Right lobe of liver (tissue), 6 donors: ENCODE measurements around the gene CFAP251. TPM values are rescaled to one million over a fixed set of nuclear protein-coding genes. Genes with fewer than 3 reads are reported as not detected.

ENCODE experiments used
- ATAC-seq, 4 donors: fragments of 200-7000 bp; cut with Tn5 transposase; one replicate each; pipeline ENCODE4 v1.9.1; 2020; ENCODE audit warnings: mild to moderate bottlenecking in 4 of 4, moderate library complexity in 4 of 4
- DNase-seq, 3 donors: peaks; one replicate each; pipeline ENCODE4 v3.0.0-alpha.2; 2020
- H3K27ac ChIP-seq, 3 donors: fragments of 200-600 bp; one replicate each; pipeline ENCODE4 v1.8.0; 2022
- H3K27me3 ChIP-seq, 2 donors: fragments of 200-600 bp; one replicate each; pipeline ENCODE4 v1.8.0; 2022
- H3K36me3 ChIP-seq, 4 donors: fragments of 200-600 bp; sonication (generic) in 1 of 4; one replicate each; pipeline versions ENCODE4 v1.5.1 to v1.8.0; 2017 to 2022; ENCODE audit warnings: control low read depth in 1 of 4
- H3K4me1 ChIP-seq, 4 donors: fragments of 200-600 bp; sonication (generic) in 1 of 4; one replicate each; pipeline versions ENCODE4 v1.5.1 to v1.8.0; 2017 to 2022; ENCODE audit warnings: control low read depth in 1 of 4
- H3K4me3 ChIP-seq, 3 donors: fragments of 200-600 bp; one replicate each; pipeline ENCODE4 v1.8.0; 2022
- H3K9me3 ChIP-seq, 4 donors: fragments of 200-600 bp; sonication (generic) in 1 of 4; one replicate each; pipeline versions ENCODE4 v1.5.1 to v1.8.0; 2017 to 2022; ENCODE audit warnings: control low read depth in 1 of 4
- POLR2A ChIP-seq: fragments of 450-650 bp; IDR thresholded peaks from one replicate; pipeline ENCODE4 v1.6.1; 2017; ENCODE audit warnings: antibody characterized with exemption, mild to moderate bottlenecking
- WGBS: methylation state at CpG from one replicate; pipeline ENCODE4 v1.1.6; 2018; ENCODE audit warnings: low coverage, low lambda C conversion rate; ENCODE audit not compliant: insufficient coverage; ENCODE audit errors: missing lambda C conversion rate; 5-methylcytosine and 5-hydroxymethylcytosine counted together
- intact Hi-C, 2 donors: fragments of 100-400 bp; cut with DNase I; formaldehyde crosslinking; loops; one replicate each; pipeline versions ENCODE4 v1.11.2 to v1.14.1; 2022
- total RNA-seq, 6 experiments: library from RNA; depleted of rRNA in 2 of 6; stranded (reverse); fragments of >200 nt in 2 of 6; fragmentation: NEBNext Ultra II Directional in 3 of 6; extraction: Animal tissue kit (Norgen Biotek cat#: 25700) in 3 of 6; gene quantifications; one replicate each; pipeline versions ENCODE4 v1.1.0 to v1.2.4, GENCODE V29; 2016 to 2023
- TF ChIP-seq, protein P1 (sequence below), 4 donors: fragments of 200-600 bp in 3 of 4; fragments of 450-650 bp in 1 of 4; IDR thresholded peaks; one replicate each; pipeline versions ENCODE4 v1.5.1 to v1.8.0; 2016 to 2022; ENCODE audit warnings: antibody characterized with exemption in 4 of 4, mild to moderate bottlenecking in 2 of 4
- donor health status: DM: no; HTN: yes; CAD: no.
- donor health status: DM: no; HTN: no; CAD: no.
- donor health status: DM: no; HTN: no; CAD: no.
- donor health status: DM: no; HTN: yes; CAD: no.
- donor health status: DM: no; HTN: yes; CAD: no.

CFAP251 gene
- total RNA-seq, 6 experiments from 2014 or later: 1.0 to 6.2 (median 2.4) TPM

DNA sequence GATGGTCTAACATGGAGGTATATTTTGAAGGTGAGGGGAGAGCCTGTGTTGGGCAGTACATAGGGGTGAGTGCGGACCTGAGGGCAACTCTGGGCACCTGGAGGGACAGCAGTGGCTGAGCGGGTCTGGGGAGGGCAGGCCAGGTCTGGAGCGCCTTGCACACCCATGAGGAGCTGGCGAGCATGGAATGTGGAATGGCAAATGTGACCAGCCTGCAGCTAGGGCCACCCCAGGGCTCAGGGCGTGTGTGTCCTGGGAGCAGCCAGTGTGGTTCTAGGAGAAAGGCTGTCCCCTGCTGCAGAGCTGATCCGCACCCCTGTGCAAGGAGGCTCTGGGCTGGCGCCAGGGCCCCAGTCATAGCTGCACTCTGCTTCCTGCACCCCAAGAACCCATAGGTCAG lies 127.8 kb downstream of the CFAP251 start:
- Histone ChIP-seq H3K27me3 (no peaks in the 10 kb centered on the region), H3K36me3 (peaks cover 0 to 7% (median under 1%) of the 10 kb centered on the region in 4 donors), H3K4me3 (no peak overlapping the region), H3K4me1 (peaks cover 0 to 14% (median 3%) of the 10 kb centered on the region in 4 donors), H3K9me3 (no peaks in the 10 kb centered on the region), H3K27ac (no peak overlapping the region)
- DNase-seq (no peak), ATAC-seq (peak in 1 of 4 donors; percentile 12)
- 94% methylated on average over 3 of the region's 7 CpGs for WGBS
- intact Hi-C loops: no loop called here
- TF ChIP-seq, protein P1, sequence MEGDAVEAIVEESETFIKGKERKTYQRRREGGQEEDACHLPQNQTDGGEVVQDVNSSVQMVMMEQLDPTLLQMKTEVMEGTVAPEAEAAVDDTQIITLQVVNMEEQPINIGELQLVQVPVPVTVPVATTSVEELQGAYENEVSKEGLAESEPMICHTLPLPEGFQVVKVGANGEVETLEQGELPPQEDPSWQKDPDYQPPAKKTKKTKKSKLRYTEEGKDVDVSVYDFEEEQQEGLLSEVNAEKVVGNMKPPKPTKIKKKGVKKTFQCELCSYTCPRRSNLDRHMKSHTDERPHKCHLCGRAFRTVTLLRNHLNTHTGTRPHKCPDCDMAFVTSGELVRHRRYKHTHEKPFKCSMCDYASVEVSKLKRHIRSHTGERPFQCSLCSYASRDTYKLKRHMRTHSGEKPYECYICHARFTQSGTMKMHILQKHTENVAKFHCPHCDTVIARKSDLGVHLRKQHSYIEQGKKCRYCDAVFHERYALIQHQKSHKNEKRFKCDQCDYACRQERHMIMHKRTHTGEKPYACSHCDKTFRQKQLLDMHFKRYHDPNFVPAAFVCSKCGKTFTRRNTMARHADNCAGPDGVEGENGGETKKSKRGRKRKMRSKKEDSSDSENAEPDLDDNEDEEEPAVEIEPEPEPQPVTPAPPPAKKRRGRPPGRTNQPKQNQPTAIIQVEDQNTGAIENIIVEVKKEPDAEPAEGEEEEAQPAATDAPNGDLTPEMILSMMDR (IDR thresholded peaks at IDR 0.05): no peak
- TF ChIP-seq POLR2A: no peak

DNA sequence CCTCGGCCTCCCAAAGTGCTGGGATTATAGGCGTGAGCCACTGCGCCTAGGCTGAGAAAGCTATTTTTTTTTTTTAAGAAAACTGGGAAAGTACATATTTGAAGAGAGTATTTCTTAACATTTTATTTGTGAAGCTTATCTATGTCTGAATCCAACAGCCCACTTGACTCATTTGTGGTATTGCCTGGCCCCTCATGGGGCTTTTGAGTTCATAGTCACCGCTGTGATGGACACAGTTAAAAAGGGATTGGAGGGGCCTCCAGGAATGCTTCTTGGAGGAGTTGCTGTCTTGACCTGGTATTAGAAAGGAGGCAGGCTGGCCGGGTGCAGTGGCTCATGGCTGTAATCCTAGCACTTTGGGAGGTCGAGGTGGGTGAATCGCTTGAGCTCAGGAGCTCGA lies 129.8 kb downstream of the CFAP251 start:
- Histone ChIP-seq H3K4me3 (no peak overlapping the region), H3K36me3 (peaks cover 0 to 7% (median under 1%) of the 10 kb centered on the region in 4 donors), H3K9me3 (no peaks in the 10 kb centered on the region), H3K27me3 (no peaks in the 10 kb centered on the region), H3K27ac (no peak overlapping the region), H3K4me1 (peaks cover 0 to 22% (median 9%) of the 10 kb centered on the region in 4 donors)
- ATAC-seq (no peak), DNase-seq (no peak)
- intact Hi-C loops: no loop called here
- WGBS: 90% methylated on average over 5 of the region's 8 CpGs
- no peak for TF ChIP-seq POLR2A
- TF ChIP-seq, protein P1 (IDR thresholded peaks at IDR 0.05): no peak

DNA sequence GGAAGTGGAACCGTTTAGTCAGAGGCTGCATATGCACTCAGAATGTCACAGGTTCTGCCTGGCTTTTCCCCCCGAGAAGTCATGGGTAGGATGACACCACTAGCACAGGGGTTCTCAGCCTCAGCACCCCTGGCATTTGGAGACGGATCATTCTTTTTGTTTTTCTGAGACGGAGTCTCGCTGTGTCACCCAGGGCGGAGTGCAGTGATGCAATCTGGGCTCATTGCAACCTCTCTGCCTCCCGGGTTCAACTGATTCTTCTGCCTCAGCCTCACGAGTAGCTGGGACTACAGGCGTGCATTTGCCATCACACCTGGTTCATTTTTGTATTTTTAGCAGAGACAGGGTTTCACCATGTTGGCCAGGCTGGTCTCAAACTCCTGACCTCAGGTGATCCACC lies 131.4 kb downstream of the CFAP251 start:
- Histone ChIP-seq H3K27me3 (no peaks in the 10 kb centered on the region), H3K4me3 (no peak overlapping the region), H3K9me3 (no peaks in the 10 kb centered on the region), H3K27ac (no peak overlapping the region), H3K4me1 (peaks cover 0 to 23% (median 11%) of the 10 kb centered on the region in 4 donors), H3K36me3 (no peaks in the 10 kb centered on the region)
- TF ChIP-seq, protein P1 (IDR thresholded peaks at IDR 0.05): no peak
- no peak for TF ChIP-seq POLR2A
- no peak for ATAC-seq
- WGBS: 34% methylated on average over 8 of the region's 9 CpGs
- intact Hi-C loops: no loop called here
- DNase-seq: no peak

DNA sequence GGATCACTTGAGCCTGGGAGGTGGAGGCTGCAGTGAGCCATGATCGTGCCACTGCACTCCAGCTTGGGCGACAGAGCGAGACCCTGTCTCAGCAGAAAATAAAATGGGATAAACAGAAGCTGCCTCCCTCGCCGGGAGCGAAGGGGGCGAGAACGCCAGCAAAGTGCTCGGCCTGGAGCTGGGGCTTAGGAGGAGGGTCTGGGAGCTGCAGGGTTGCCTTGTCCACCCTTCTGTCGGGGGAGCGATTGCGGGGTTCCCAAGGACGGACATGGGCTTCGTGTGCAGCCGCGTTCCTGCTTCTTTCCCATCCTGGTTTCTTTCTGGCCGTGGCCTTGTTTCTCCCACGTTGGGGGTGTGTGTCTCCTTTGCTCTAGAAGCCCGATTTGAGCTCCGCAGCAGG lies 132.3 kb downstream of the CFAP251 start:
- ATAC-seq (no peak), DNase-seq (no peak)
- WGBS: 93% methylated on average over 5 of the region's 20 CpGs
- Histone ChIP-seq H3K36me3 (no peaks in the 10 kb centered on the region), H3K27me3 (no peaks in the 10 kb centered on the region), H3K4me3 (no peak overlapping the region), H3K9me3 (no peaks in the 10 kb centered on the region), H3K27ac (peak overlapping the region; percentile 82 to 94 (median 93)), H3K4me1 (peaks cover 0 to 29% (median 11%) of the 10 kb centered on the region in 4 donors)
- TF ChIP-seq POLR2A: no peak
- TF ChIP-seq, protein P1 (IDR thresholded peaks at IDR 0.05): no peak
- intact Hi-C loops: no loop called here
